HG03097 (cell line): ENCODE data around the gene CRYGS.
"Not testable (repeated sequence)": the region's sequence is repeated elsewhere in the genome, so short reads cannot be mapped to it uniquely, and the experiment has no call there.

Source experiments
- ATAC-seq: cut with Tn5 transposase; IDR thresholded peaks from one replicate; pipeline ENCODE4 v1.9.1; 2021; ENCODE audit not compliant: unreplicated experiment, low FRiP score

CRYGS gene

DNA sequence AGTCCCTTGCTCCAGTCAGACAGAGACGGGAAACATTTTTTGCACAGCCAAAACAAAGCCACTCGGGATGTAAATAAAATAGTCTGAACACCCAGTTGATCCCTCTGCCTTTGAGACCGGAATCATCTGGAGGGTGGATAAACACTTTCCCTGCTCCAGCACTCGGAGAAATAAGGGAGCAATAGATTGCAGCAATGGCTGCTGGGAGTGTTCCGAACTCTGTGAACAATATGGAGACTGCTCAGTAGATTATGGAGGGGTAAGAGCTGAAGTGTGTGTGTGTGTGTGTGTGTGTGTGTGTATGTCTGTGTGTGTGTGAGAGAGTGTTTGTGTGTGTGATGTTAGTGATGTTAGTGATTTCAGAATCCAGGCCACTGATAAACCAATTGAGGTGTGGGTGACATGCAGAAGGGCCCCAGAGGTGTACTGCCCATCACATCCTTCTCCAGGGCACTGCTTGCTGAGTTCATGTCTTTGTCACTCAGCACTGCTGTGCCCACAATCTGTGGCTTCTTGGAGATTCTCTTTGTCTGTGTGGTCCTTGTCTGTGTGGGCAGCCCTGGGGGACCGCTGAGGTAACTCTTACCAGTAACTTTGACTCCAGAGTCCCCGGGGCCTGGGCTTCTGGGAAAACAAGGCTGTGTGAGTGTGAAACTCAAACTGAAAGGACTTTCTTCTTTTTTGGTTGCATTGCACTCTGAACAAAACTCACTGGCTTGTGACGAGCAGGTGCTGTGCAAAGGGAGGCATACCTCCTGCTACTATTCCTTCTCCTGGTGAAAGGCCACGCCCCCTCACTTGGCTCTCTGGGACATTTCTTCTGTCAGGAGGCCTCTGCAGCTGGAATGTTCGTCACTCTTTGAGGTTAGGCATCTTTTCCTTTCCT, 23.0 kb downstream of the CRYGS start:
- peak; percentile 46 for ATAC-seq

DNA sequence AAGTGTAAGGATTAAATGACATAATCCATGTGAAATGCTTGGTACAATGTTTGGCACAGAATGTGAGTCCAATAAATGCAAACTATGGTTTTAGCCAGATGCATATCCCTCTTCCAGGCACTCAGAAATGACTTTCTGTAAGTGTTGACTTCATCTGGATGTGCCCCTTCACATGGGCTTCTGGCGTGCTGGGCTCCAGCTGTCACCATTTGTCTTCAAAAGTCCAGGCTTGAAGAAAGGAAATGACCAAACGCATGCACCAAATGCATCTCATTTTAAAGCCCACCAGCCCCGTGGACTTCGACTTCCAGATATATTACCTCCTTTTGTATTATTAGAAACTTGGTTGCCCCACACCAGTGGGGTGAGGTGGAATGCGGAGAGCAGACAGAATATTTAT, 23.7 kb downstream of the CRYGS start:
- no peak for ATAC-seq

DNA sequence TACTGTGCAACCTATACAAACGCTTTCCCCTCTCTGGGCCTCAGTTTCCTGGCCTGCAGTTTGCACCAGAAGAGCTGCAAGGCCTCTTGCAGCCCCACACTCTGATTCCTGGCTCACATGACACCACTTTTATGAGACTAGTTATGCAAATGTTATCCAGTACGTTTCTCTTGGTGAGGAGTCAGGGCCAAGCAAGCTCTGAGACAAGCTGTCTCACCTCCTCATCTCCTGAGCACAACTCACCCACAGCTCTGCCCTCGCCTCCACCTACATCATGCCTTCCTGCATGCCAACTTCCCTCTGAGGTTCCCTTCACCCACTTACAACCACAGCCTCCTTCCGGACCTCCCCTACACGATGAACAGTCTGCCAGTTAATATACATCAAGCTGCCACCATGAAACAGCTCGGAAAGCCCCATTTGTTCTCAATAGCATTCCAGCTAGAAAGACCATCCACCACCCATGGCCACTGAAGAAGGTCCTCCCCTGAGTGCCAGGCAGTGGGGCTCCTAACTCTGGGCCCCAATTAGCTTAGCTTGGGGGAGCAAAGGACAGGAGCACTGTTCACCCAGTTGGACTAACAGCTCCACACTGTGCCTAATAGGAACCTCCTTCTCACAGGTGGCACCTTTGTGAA, 25.0 kb downstream of the CRYGS start:
- ATAC-seq: peak; percentile 55

DNA sequence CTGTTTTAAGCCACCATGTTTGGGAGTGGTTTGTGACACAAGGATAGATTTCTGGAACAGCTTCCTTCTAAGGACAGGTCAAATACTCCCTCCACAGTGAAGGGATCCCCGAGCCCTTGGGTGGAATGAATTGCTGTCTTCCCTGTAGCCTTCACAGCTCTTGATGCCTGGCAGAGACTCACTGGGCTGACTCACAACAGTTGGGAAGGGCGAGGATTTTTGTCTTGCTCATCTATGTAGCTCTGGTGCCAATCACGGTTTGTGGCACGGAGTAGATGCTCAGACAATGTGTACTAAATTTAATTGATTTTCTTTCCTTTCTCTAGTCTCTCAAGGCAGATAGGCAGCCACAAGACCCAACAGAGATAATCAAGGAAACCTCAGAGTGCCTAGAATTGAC, 27.0 kb downstream of the CRYGS start:
- ATAC-seq: no peak

DNA sequence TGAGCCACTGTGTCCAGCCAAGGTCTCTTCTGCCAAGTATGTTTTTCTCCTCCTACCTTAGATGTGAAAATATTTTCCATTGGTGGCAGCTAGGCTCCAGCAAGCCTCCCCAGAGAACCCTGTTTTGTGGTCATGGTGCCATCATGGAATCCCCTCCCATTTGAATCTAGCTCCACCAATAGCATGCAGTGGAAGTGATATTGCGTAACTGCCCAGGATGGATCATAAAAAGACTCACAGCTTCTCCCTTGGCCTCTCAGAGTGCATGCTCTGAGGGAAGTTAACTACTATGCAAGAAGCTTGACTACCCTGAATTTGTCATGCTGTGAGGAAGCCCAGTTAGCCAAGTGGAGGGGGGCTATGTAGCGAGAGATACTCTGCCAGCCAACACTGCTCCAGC, 27.5 kb downstream of the CRYGS start:
- no peak for ATAC-seq

DNA sequence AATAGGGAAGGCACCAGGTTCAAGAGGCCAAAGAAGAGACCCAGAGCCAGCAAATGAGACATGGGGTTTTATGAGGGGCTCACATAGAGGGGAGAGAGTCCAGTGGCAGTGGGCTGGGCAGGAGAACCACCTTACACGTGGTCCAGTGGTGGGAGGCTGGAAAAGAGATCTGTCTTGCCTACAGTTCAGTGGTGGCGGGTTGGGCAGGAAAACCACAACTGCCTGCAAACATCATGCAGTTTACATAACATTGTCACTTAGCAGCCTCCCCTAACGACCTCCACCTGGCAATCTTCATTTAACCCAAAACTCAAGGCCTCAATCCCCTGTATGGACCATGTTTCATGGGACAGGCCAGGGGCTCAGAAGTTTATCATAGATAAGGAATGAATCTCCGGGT, 29.1 kb downstream of the CRYGS start:
- ATAC-seq: no peak

DNA sequence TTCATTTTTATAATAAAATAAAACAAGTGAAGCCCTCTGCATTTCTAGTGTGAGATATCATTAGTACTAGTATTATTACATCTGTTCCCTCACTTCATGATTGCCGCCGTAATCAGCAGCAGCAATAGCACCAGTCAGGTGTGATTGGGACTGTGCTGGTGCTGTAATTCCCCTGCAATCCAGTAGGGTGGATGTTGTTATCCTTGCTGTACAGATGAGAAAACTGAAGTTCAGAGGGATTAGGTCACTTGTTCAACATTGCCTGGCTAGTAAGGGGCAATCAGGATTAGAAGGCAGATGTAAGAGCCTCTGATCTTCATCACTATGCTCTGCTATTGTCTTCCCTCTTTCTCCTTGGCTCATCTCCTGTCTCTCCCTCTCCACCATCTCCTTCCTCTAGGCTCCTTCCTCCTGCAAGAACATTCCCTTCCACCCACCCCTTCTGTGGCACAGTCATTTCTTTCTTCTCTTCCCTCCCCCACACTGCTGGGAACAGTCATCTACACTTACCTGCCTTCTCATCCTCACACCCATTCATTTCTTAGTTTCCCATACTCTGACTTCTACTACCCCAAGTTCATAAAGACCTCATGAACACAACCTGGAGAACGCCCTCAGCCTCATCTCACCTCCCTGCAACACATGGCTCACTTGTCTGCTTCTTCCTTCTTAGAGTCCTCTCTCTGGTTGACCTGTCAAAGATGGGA, 29.7 kb downstream of the CRYGS start:
- no peak for ATAC-seq

DNA sequence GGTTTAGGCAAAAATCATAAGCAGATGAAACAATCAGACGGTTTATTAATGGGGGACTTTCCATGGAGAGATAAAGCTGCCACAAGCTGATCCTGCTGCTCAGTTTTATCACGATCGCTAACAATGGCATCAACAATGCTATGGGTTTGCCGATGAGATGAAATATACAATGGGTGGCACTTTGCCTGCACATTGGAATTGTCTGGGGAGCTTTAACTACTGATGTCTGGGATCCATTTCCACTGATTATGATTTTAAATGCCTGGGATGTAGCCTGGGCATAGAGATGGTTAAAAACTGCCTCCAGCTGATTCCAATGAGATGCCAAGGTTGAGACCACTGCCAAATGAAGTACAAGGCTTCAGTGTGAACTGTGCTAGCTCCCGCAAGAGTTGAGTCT, 30.8 kb downstream of the CRYGS start:
- no peak for ATAC-seq

DNA sequence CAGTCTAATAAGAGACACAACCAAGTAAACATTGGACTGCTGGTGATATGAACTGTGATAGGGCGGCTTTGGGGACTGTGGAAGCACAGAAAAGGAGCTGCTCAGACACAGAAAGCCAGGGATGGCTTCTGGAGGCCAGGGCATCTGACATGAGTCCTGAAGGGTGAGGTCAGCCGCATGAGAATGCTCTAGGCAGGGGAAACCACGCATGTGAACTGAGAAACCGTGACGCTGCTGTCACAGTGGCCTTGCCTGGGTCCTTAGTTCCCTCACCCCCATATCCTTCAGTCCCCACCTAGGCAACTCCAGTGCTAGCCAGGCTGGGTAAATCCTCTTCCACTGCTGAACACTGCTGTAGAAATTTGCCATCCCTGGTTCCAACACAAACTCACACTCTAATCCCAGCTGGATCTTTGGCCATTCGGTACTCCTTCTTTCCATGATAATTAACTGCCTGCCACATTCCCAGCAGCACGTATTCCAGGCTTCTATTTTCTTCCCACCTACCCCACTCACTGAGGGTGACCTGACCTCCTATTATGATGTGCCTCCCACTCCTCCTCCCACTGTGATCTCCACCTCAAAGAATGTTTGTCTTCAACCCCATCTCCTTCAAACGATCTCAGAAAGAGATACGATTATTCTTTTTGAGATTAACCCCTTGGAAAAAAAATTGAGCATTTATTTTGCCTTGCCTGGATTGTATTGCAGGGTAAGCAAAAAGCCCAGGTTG, 31.4 kb downstream of the CRYGS start:
- no peak for ATAC-seq

DNA sequence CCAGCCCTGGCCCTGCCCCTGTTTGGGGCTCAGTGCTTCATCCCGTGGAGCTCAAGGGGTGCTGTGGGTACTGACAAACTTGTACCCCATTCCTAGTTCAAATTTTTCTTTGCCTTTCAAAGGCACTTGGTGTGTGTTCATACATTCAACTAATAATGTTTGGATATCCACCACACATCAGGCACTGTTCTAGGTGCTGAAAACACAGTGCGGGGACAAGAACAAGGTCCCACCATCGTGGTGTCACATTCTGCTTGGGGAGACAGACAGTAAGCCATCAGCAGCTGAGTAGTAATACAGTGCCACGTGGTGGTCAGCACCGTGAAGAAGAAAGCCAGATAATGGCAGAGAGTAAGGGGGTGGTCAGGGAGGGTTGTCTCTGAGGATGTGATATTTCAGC, 32.5 kb downstream of the CRYGS start:
- no peak for ATAC-seq

DNA sequence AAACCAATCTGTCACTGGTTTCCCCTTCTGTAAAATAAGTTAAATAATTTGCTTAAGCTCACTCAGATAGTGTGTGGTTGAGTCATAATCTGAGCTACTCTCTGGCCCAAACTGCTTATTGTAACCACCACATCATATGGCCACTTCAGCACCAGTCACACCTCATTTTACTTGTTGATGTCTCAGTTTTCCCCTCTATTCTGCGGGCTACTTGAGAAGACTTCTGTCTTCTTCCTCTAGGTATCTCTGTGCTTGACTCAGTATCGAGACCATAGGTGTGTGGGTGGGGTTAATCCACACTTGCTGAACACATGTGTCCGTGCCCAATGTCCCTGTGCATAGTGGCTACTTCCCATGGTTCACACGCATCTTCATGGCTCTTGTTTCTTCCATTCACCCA, 32.9 kb downstream of the CRYGS start:
- peak; percentile 69 for ATAC-seq

DNA sequence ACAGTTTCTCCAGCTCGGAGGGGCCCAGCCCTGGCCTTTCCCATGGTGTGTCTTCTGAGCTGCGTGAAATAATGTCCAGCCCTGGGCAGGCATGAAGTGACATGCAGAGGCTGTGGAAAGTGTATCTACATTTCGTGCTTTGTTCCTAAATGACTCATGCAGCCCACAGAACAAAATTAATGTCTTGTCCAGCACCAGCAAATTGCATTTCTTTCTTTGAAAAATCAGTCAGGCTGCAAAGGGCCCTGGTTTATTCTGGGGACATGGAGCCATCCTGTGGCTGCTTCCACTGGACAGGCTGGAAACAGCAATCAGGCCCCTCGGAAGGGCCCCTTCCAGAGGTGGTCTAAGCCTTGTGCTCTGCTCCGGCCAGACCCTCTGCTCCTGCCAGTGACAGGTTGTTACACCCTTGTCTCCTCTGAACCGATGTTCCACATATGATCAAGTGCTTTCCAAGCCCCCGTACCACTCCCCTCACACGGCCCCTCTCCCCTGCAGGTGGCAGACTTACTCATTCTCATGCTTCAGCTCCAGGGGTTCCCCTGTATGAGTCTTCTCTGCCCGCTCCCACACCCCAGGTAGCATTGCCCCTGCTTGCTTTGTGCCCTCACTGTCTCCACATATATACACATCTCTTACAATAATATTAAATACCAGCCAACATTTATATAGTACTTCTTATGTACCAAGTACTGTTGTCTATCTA, 33.7 kb downstream of the CRYGS start:
- ATAC-seq: no peak

DNA sequence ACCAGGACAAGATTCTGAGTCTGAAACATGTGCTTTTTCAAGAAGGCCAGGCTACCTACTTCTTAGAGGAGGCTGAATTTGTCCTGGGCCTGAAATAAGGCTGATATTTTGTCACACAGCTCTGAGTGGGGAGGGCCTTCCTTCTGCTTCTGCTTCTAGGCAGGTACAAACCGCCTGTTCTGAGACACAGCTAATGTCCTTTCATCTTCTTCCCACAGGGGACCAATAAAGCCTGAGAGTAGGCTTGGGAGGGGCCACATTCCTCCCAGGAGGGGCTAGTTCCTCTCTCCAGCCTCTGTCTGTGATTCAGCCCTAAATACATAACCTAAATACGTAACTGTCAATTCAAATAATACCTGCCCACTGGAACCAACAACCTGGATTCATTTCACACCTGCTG, 34.8 kb downstream of the CRYGS start:
- no peak for ATAC-seq

DNA sequence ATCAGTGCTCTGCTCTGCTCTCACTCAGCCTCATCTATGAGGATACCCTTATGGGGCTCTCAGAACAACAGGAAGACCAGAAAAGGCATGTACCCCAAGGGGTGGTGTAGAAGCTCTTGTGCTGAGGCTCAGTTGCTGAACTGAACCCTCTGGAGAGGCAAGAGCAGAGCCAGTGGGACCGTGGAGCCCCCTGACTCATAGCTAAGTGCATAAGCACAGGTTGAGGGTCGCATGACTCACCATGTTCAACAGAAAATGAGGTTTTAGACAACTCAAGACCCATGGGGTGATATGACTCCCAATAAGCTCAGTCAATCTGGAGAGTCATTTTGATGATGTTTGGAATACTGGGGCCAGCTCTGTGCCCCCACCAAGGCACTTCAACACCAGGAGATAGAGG, 37.3 kb downstream of the CRYGS start:
- no peak for ATAC-seq

DNA sequence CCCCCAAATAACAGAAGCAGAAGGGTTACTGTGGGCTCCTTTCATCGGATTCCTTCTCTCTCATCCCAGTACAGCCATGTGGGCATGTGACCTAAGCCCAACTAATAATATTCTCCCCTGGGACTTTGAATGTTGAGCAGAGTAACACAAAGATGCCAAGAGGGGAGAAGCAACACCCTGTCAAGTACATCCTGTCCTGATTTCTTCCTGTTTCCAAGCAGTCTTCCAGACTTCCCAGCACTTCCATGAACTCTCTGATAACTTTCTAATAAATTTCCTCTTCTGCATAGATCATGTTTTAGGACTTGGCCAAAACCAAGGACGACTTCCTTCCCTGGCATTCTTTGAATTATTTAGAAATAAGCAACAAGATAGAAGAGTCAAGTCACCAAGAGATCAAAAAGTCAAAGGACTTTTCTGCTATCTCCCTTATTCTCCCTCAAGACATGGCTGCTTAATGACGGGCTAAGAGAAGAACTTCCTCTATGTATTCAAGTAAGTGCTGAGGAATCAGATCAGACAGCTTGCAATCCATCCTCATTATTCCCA, 37.9 kb downstream of the CRYGS start:
- ATAC-seq: no peak

DNA sequence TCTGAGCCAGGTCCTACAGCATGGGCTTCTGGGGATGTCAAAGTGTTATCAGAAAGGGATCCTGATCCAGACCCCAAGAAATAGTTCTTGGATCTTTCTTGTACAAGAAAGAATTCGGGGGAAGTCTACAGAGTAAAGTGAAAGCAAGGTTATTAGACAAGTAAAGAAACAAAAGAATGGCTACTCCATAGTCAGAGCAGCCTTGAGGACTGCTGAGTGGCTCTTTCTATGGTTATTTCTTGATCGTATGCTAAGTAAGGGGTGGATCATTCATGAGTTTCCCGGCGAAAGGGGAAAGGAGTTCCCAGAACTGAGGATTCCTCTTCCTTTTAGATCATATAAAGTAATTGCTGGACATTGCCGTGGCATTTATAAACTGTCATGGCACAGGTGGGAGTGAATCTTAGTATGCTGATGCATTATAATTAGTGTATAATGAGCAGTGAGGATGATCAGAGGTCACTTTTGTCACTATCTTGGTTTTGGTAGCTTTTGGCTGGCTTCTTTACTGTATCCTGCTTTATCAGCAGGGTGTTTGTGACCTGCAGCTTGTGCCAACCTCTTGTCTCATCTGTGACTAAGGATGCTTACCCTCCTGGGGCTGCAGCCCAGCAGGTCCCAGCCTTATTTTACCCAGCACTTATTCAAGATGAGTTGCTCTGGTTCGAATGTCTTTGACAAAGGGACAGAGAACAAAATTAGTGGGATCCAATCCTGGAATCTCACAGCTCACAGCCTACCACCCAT, 41.0 kb downstream of the CRYGS start:
- no peak for ATAC-seq

DNA sequence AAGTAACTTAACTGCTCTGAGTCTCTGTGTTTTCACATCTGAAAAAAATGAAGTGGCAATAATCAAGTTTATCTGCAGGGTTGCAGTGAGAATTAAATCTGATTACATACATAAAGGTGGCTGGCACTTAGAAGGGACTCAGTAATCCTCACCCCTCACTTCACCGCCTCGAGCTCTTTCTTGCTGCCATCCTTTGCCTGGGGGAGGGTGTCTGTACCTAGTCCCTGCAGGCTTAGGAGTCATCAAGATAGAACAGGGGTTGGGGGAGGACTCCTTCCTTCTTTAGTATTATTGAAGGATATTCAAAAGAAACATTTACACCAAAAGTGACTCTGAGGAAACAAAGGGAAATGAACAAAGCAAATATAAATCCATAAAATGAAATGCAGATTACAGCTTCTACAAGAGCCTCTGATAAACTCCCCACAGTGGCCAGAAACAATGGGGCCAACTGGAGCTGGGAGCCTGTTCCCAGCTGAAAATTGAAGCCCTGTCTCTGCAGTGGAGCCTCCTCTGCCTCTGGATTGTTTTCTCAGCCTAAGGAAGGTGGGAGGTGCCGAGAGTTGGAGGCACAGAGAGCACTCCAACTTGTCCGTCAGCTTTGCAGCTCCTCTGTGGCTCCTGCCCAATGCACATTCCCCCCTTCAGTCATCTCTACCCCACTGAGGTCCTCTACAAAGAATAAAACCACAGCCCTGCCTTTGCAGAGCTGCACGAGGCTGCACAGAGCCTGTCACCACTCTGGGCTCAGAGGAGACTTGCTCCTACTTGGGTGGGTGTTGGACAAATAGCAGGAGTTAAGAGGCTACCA, 41.8 kb downstream of the CRYGS start:
- no peak for ATAC-seq

DNA sequence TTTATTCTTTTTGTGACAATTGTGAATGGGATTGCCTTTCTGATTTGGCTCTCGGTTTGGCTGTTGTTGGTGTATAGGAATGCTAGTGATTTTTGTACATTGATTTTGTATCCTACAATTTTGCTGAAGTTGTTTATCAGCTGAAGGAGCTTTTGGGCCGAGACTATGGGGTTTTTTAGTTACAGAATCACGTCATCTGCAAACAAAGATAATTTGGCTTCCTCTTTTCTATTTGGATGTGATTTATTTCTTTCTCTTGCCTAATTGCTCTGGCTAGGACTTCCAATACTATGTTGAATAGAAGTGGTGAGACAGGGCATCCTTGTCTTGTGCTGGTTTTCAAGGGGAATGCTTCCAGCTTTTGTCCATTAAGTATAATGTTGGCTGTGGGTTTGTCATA, 44.2 kb downstream of the CRYGS start:
- ATAC-seq: not testable (repeated sequence)

DNA sequence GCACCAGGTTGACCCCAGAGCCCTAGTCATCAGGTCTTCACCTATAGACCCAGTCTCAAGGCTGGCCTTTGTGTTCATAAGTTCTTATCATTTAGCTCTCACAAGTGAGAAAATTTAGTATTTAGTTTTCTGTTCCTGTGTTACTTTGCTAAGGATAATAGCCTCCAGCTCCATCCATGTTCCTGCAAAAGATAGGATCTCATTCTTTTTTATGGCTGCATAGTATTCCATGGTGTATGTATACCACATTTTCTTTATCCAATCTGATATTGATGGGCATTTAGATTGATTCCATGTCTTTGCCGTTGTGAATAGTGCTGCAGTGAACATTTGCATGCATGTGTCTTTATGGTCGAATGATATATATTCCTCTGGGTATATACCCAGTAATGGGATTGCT, 46.2 kb downstream of the CRYGS start:
- not testable (repeated sequence) for ATAC-seq
